ENCODE measurements around the gene ASCC1. TPM values are rescaled to one million over a fixed set of nuclear protein-coding genes. Genes with fewer than 3 reads are reported as not detected.

Gene ASCC1
- total RNA-seq, 1 donor from 2014 or later = 35.4 TPM

DNA sequence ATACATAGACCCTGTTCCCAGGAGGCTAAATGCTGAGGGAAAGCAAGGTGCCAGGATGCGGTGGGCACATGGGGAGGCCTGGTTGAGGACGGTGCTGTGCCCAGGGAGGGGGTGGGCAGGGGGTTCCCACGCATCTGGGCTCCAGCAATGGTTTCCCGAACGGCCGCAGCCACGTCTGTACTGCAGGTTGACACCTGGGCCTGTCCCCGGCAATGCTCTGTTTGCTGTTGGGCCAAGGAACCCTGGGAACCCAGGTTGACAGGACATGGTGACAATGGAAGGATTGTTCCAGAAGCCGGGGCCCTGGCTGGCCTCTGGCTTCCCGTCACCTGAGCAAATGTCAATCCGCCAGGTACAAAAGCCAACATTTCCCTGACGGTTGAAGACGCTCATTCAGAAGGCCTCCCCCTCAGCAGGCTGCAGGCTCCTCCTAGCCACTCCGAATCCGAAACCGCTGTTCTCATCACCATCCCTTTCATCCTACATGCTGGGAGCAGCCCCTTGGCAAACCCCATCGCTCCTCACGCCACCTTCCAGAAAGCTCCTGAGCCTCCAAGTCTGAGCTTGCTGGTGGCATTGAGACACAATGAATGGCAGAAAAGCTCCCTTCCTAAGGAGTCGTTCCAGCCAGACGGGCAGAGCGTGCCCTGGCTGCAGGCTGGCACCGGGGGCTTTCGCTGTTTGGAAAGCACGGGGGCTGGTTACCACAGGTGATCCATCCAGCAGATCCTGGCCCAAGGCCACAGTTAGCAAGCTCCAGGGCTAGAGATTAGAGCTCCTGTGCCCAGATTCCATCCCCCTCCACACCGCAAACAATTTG is 158.9 kb downstream of the ASCC1 start:
- intact Hi-C loops (cut with DNase I) = loop anchor here (10.0 kb wide), 1 partner anchor 672 kb away; no protein-coding TSS in a partner anchor
- no peak for ATAC-seq
- DNase-seq (ENCODE audit: missing footprints) = peak; percentile 50

- intact Hi-C loops (cut with DNase I) = loop anchor here (10.0 kb wide), 1 partner anchor 671 kb away; no protein-coding TSS in a partner anchor
- ATAC-seq (peak; percentile 52), DNase-seq (ENCODE audit: missing footprints) (peak; percentile 49)
These were observed 160.0 kb downstream of the ASCC1 start for GRCh38 chr10:72056113-72056512.

DNA sequence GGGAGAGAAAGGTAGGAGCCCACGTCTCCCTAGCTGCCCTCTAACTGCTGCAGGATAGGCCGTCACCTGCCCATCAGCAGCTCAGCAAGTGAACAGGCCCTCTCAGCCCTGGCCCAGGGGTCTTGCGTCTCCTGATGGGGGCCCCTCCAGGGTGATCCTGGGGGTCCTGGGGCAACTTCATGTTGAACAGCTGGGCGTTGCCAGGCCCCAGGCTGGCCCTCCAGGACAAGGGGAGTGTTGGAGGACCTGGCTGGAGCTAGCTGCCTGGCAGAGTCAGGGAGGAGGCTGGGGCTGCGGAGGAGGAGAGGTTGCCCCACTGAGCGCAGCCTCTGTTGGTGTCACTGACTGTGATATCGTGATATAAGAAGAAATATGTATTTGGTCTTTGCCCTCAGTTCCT is 162.4 kb downstream of the ASCC1 start:
- DNase-seq (ENCODE audit: missing footprints) = no peak
- intact Hi-C loops (cut with DNase I) = loop anchor here (5.0 to 10.0 kb wide), 2 partner anchors 169 to 669 kb away; no protein-coding TSS in a partner anchor
- no peak for ATAC-seq

DNA sequence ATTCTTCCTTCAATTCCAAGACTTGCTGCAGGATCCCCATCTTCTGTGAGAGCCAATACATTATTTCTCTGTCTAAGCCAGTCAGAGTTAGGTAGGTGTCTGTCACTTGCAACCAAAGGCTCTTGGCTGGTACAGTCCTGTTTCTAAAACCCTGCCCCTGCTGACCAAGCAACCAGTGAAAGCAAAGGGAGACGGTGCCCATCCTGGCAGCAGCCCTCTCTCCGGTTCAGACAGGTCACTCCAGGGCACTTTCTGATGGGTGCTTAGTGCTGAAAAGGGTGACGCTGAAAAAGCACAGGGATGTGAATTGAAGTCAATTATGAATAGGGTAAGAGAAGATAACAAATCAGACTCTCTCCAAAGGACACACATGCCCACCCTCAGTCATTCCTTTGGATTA is 165.2 kb downstream of the ASCC1 start:
- DNase-seq (ENCODE audit: missing footprints) (no peak), ATAC-seq (no peak)
- intact Hi-C loops (cut with DNase I) = loop anchor here (2.0 to 10.0 kb wide), 3 partner anchors 171 to 666 kb away; no protein-coding TSS in a partner anchor

DNA sequence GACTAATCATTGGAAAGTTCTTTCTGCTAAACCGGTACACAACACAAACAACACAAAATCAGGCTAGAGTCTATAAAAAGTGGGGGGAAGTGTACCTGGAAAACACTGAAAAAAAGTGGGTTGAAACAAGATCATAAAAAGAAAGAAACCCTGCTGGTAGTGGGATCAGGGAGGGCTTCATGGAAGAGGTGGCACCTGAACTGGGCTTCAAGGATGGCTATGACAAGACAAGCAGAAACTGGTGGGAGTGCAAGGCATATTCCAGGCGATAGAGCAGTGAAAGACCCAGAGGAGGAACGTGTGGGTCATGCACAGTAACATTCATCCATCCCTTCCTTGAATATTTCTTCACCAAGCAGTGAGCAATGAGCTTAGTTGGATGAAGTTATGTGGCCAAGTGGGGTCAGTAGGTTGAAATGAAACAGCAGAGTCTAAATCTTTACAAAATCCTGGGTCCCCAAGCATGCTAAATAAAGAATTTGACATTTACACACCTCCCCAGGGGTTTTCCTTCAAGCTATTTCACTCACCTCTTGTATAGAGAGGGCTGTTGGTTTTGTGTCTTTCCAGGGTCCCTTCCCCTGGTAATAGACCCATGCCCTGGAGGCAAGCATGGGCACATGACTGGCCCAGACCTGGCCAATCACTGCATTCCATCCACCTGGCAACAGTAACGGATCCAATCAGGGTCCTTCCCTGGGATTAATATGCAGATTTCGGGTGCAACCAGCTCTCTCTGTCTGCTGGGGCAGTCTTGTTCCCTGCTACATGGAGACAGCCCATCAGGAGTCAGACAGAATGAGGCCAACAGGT is 165.9 kb downstream of the ASCC1 start:
- no peak for DNase-seq (ENCODE audit: missing footprints)
- no peak for ATAC-seq
- intact Hi-C loops (cut with DNase I) = loop anchor here (2.0 to 10.0 kb wide), 3 partner anchors 172 to 665 kb away; no protein-coding TSS in a partner anchor

DNA sequence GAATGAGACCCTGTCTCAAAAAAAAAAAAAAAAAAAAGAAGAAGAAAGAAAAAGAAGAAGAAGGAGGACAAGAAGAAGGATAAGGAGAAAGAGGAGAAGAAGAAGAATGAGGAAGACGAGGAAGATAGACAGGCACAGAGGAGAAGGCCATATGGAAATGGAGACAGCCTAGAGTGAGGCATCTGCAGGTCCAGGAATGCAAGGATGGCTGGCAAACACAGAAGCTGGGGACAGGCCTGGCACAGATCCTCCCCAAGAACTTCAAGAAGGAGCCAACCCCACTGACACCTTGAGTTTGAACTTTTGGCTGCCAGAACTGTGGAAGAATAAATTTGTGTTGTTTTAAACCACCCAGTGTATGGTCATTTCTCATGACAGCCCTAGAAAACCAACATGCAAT is 166.6 kb downstream of the ASCC1 start:
- DNase-seq (ENCODE audit: missing footprints) (no peak), ATAC-seq (no peak)
- intact Hi-C loops (cut with DNase I) = no loop called here

DNA sequence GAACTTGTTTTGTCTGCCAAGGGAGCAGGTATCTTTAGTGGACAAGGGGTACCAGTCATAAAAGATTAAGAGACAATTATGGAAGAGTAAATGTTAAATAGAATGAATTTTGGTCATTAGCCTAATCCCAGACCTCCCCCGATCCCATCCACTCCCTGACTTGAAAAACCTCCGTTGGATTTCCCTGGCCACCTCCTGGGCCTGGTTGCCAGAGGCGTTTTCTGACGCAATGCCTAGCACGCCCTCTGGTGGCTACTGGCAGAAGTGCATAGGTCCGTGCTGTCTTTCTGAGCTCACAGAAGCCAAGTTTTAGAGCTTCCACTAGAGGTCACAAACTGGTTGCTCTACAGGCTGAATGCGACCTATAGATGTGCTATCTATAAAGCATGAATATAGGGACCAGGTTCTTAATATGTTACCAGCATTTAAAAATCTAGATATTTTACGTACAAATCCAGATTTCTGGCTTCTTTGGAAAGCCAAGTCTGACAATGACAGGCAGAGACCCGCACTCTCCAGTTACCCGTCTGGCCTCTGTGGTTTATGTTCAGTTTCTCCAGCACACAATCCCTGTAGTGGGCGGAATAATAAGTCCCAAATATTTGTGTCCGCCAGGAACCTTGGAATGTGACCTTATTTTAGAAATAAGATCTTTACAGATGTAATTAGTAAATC is 167.5 kb downstream of the ASCC1 start:
- ATAC-seq (peak; percentile 79), DNase-seq (ENCODE audit: missing footprints) (peak; percentile 88)
- intact Hi-C loops (cut with DNase I) = loop anchor here (1.0 kb wide), 2 partner anchors 92 to 152 kb away; no protein-coding TSS in a partner anchor

Other genes with a start within 250 kb of the ASCC1 start
- gene SPOCK2, start 127.7 kb downstream of the ASCC1 start, total RNA-seq = 10.4 TPM
- gene ANAPC16, start 264 bp downstream of the ASCC1 start, total RNA-seq = 239 TPM
- 71.4 TPM for gene DDIT4, start 57.6 kb upstream of the ASCC1 start, total RNA-seq
- gene DNAJB12, start 138.6 kb upstream of the ASCC1 start, total RNA-seq = 25.6 TPM

All from Right ventricle myocardium inferior (tissue), 1 donor.